Measurements from ENCODE around the gene EDC3.
"Not testable (repeated sequence)": the region's sequence is repeated elsewhere in the genome, so short reads cannot be mapped to it uniquely, and the experiment has no call there.

EDC3 gene, protein sequence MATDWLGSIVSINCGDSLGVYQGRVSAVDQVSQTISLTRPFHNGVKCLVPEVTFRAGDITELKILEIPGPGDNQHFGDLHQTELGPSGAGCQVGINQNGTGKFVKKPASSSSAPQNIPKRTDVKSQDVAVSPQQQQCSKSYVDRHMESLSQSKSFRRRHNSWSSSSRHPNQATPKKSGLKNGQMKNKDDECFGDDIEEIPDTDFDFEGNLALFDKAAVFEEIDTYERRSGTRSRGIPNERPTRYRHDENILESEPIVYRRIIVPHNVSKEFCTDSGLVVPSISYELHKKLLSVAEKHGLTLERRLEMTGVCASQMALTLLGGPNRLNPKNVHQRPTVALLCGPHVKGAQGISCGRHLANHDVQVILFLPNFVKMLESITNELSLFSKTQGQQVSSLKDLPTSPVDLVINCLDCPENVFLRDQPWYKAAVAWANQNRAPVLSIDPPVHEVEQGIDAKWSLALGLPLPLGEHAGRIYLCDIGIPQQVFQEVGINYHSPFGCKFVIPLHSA

DNA sequence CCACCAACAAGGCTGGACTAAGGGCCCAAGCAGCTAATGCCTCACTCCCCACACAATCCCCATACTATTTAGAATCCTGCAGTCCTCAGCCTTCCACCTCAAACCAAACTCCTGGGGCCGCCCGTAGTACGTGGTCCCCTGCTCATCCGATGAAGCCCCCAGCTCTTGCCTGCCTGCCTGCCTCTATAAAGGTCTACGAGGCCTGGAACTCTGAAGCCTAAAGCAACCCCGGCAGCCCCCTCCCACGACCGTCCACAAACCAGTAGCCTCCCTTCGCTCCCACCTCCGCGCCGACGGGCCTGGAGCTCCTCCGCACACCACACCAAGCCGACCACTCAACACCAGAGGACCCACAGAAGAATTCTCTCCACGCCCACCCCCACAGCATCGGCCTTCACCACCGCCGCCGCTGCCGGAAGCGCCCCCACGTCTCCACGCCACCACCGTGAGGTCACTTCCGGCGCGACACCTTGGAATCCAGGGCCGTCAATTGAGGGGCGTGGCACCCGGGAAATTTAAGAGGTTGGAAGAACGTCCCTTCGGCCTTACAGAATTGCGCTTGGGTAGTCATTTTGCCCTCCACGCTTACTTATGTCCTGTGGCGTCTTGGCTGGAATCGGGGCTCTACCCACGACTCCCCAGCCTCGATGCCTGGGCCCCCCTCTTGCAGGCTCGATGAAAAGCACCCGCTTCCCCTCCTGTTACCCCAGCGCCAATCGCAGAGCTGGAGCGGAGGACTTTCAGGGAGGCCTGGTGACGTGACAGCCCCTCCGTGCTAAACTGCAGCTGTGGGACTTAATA is at the start of gene EDC3:
Gene EDC3, minus strand, starts transcription at position 428 of the 801 bp plus-strand sequence. CDS start 20,900 bp downstream, outside the sequence.
- peak; percentile 91 for DNase-seq

GRCh38 chr15:74742422-74742821 is 46.6 kb upstream of the EDC3 start:
- DNase-seq, result no peak

- peak; percentile 18 for DNase-seq
Observed at GRCh38 chr15:74738239-74738638, 42.4 kb upstream of the EDC3 start.

DNA sequence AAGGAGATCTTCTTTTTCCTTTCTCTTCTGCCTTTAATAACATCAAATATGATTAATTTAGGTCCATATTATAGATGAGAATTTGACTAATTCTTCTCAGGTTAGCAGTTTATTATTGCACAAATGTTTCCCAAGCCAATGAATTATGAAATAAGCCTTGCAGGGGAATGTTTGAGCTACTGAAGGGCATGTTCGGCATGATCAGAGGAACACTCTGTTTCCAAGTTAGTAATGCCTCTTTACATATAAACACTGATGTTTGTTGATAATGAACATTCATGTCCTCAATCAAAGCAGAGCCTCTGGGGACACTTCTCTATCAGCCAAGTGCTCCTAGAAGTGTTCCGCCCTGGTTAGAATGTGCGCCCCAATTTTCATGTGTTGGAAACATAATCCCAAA is 39.5 kb upstream of the EDC3 start:
- no peak for DNase-seq

DNA sequence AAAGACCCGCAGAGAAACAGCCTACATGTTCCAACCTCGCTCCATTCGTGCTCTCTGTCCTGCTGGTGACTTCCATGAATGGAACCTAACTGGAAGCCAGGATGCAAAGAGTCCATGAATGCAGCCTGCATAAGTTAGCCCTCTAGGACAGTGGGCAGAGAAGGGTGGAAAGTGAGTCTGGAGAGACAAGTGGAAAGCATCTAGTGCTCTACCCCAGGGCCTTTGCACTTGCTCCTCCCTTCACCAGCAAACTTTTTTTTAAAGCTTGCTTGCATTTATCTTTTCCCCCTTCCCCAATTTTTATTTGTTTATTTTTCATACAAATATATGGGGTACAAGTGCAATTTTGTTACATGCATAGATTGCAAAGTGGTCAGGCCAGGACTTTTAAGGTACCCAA is 37.4 kb upstream of the EDC3 start:
- DNase-seq, result no peak

- DNase-seq, result no peak
Observed at GRCh38 chr15:74732846-74733245, 37.0 kb upstream of the EDC3 start.

DNA sequence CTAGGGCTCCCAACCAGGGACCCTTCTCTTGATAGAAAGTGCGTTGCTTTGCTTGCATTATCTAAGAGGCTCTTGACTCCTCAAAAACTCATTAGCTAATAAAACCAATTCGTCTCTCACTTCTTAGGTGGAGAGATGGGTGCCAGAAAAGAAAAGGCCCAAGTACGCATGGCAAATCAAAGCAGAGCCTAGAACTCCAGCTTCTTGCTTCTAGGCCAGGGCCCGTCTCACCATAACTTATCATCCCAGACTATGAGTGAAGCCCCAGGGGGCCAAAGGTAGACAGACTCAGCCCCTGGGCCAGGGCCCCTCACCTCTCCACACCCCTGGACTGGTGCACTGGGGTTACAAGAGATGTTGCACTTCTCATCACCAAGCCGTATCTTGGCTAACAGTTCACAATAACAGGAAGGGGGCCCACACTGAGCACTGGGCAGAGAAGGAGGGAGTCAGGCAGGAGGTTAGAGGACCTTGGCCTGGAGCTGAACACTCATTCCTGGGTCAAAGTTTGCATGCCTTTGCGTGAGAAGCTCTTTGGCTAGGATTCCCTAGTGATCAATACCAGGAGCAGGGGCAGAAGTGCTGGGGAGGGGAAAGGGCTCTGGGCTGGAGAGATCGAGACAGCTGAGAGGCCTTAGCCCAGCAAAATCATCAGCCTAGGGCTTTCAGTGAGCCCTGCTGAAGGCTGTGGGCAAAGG is 34.9 kb upstream of the EDC3 start:
- no peak for DNase-seq

- not testable (repeated sequence) for DNase-seq
Observed at GRCh38 chr15:74729372-74729771, 33.5 kb upstream of the EDC3 start.

DNA sequence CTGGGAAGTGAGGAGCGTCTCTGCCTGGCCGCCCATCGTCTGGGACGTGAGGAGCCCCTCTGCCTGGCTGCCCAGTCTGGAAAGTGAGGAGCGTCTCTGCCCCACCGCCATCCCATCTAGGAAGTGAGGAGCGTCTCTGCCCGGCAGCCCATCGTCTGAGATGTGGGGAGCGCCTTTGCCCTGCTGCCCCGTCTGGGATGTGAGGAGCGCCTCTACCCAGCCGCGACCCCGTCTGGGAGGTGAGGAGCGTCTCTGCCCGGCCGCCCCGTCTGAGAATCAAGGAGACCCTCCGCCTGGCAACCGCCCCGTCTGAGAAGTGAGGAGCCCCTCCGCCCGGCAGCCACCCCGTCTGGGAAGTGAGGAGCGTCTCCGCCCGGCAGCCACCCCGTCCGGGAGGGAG is 32.9 kb upstream of the EDC3 start:
- not testable (repeated sequence) for DNase-seq

- DNase-seq, result no peak
Observed at GRCh38 chr15:74727727-74728126, 31.9 kb upstream of the EDC3 start.

- no peak for DNase-seq
Observed at GRCh38 chr15:74726774-74727164, 30.9 kb upstream of the EDC3 start.

- DNase-seq, result peak; percentile 66
Observed at GRCh38 chr15:74725845-74726773, 30.3 kb upstream of the EDC3 start.

DNA sequence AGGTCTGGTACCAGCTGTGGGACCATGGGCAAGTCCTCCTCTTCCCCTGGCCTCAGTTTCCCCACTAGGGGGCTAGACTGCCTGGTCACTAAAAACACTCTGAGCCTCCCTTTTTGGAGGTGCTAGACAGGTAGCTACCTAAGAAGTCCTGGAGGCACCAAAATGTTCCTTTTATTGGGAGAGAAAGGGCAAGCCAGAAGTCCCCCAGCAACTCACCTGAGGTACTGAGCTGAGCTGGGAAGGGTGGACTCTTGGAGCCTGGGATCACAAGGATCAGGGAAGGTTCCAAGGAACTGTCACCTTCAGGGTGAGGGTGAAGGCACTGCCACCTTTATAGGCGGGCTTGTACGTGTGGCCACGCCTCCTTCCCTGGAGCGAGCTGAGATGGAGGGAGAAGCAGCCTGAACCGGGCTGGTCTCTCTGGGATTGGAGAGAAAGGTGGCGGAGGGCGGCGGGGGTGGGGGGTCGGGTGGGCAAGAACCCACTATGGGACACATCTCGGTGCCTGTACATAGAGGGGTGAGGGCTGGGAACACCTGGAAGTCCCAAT is 29.5 kb upstream of the EDC3 start, which contains the start of gene CYP1A1:
Gene CYP1A1, minus strand, starts transcription at position 304 of the 550 bp plus-strand sequence. CDS start 2,431 bp downstream, outside the sequence.
- peak; percentile 51 for DNase-seq

DNA sequence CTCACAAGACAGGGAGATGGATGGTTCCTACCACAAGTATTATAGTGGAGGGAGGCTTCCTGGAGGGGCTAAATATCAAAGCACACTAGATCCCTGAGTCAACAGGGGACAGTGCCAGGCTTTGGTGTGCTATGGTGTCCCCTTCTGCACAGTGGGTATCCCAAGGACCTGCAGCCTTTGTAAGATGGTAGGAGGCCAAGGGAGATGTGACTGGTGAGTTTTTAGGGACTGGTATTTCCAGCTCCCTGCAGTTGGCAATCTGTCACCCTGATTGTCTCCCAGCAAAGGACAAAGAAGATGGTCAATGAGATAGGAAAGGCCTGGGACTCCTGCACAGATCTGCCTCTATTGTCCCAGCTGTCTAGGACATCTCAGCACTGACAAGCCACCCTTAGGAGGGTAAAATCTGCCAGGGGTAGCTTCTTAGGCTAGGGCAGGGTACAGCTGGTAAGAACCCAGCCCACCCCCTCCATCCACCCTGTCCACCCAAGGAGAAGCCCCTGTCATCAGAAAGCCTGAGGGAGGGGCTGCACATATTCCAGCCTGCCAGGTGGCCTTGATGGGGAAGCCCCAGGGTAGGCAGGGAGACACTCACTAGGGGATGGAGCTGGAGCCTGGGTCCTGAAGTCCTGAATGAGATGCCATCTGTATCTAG is 28.9 kb upstream of the EDC3 start:
- DNase-seq, result no peak

GRCh38 chr15:74723754-74724334 is 28.0 kb upstream of the EDC3 start:
- DNase-seq, result no peak

DNA sequence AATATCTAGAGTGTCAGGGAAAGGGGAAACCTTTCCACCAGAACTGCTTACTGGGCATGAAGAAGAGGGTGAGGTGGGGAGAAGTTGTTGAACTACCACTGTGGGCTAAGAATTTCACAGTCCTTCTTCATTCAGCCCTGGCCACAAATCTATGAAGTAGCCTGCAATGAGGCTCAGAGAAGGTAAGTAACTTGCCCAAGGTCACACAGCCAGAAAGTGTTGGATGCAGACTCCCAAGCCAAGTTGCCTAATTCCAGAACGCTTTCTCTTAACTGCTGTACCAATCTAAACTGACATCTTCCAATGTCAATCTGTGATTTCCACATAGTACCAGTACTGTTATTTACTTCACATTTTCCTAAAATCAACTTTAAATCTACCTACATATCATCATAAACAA is 27.4 kb upstream of the EDC3 start:
- no peak for DNase-seq

DNA sequence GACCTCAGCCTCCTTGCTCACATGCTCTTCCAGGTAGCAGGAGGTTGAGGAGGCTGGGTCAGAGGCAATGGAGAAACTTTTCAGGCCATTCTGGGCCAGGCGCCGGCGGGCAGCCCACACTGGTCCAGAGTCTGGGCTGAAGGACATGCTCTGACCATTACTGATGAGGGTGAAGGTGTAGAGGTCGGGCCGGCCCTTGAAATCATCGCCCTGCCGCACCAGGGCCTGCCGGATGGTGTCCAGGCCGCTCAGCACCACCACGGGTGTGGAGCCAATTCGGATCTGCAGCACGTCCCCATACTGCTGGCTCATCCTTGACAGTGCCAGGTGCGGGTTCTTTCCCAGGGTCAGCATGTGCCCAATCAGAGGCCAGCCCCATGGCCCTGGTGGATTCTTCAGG is 26.8 kb upstream of the EDC3 start:
- no peak for DNase-seq

DNA sequence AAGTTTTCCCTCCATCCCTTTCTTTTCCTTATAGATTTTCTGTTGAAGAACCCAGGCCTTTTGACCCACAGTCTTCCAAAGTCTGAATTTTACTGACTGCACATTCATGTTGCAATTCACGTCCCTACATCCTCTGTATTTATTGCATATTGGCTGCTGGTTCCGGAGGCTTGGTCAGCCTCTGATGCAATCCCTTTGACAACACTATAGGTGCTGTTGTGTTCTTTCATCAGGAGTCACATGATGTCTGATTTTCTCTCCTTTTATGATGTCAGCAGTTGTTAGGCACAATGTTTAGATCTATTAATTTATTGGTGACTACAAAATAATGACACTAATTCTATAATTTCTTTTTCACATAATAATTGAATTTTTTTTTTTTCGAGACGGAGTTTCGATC is 20.8 kb upstream of the EDC3 start:
- no peak for DNase-seq

DNA sequence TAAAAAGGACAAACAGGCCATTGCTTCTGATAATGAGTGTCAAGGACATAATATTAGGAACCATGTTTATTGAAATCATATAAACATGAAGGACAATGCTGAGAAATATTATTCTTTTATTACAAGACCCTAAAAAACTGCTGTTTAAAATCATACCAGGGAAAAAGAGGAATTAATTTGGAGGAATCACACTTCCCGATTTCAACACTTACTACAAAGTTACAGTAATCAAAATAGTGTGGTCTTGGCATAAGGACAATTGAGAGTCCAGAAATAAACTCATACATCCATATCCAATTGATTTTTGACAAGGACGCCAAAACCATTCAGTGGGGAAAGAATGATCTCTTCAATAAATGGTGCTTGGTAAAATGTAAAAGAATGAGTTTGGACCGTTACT is 16.5 kb upstream of the EDC3 start:
- DNase-seq, result no peak

DNA sequence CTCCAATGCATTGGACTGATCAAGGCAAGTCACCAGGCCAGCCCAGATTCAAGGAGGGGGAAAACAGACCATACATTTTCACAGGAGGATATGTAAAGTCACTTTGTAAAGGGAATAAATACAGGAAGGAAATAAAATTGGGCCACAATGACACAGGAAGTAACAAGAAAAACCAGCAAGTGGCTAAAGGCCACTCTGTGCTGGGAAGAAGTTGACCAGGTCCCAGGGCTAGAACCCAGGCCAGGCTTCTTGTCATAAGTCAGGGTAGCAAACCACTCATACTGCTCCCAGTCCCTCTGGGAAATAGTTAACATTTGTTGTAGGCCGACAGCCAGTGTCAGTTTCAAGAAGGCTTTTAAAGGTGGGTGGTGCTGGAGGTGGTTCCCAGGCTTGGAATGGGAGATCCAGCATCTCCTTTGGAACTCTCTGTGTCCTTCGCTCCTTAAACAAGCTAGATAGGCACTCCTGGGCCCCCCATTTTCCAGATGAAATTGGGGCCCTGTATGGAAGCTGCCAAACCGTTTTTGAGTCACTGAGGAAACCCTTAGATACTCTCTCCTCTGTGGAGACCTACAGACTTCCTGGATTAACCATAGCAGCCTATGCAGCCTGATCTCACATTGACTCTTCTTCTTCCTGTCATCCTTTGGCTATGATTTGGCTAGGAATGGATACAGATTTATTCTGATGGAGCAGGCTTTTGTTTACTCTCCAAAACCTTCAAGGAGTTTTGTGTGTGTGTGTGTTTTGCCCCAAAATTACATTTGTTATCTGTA is 14.7 kb upstream of the EDC3 start:
- DNase-seq, result no peak
